ENCODE data around the gene CCDC141.

CCDC141 gene

DNA sequence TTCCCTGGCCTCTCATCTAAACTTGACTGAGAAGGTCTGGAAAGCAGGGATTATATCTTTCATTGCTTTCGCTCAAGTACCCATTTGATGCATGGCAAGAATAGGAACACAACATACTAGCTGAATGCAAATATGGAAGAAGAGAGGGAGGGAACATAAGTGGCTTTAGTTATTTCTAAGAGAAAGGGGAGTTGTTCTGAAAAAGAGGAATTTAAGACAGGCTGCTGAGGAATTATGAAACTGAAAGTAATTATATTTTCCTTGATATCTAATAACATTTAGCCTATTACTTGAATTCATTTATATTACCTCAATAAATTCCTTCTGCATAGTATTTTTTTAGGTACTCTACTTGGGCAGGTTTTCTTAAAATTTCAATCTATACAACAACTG, 136.9 kb downstream of the CCDC141 start:
- Histone ChIP-seq H3K4me3 (ENCODE audit: extremely low read depth, insufficient read depth, low read length, poor library complexity, severe bottlenecking) (no peak overlapping the region), H3K27ac (ENCODE audit: low read depth, low read length, severe bottlenecking) (no peak overlapping the region), H3K4me1 (ENCODE audit: control insufficient read depth, insufficient read depth, low read length, poor library complexity, severe bottlenecking) (peaks cover 4% of the 10 kb centered on the region), H3K36me3 (ENCODE audit: control insufficient read depth, insufficient read depth, low read length) (no peaks in the 10 kb centered on the region), H3K9me3 (ENCODE audit: control insufficient read depth, low read length) (no peaks in the 10 kb centered on the region)
- 100% methylated on average over 1 of the region's 1 CpG for WGBS, 2 experiments (ENCODE audit: insufficient coverage in 2 of 2)

GRCh38 chr2:178912416-178913048, 137.4 kb downstream of the CCDC141 start:
- H3K4me1 ChIP-seq (ENCODE audit: control insufficient read depth, insufficient read depth, low read length, poor library complexity, severe bottlenecking): peaks cover 4% of the 10 kb centered on the region
- no peak overlapping the region for H3K4me3 ChIP-seq (ENCODE audit: extremely low read depth, insufficient read depth, low read length, poor library complexity, severe bottlenecking)
- WGBS, 2 experiments (ENCODE audit: insufficient coverage in 2 of 2): 75 to 81% methylated on average over 2 of the region's 2 CpGs
- no peaks in the 10 kb centered on the region for H3K9me3 ChIP-seq (ENCODE audit: control insufficient read depth, low read length)
- no peak overlapping the region for H3K27ac ChIP-seq (ENCODE audit: low read depth, low read length, severe bottlenecking)
- H3K36me3 ChIP-seq (ENCODE audit: control insufficient read depth, insufficient read depth, low read length): no peaks in the 10 kb centered on the region

DNA sequence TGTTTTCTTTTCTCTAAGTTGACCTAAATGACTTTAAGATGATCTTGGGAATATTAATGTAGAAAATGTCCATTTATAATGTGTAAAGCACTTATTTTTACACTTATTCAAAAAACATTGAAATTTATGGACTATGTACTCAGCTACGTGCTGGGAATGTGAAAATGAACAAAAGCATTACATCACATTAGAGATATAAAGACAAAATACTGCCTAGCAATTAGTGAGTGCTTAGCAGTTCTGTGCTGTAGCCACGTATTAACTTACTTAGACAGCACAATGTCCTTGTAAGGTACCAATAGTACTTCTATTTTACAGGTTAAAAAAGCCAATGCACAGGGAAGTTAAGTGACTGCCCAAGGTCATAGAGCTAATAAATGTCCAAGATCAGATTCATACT, 138.9 kb downstream of the CCDC141 start:
- H3K4me1 ChIP-seq (ENCODE audit: control insufficient read depth, insufficient read depth, low read length, poor library complexity, severe bottlenecking): peaks cover 4% of the 10 kb centered on the region
- no peaks in the 10 kb centered on the region for H3K9me3 ChIP-seq (ENCODE audit: control insufficient read depth, low read length)
- H3K27ac ChIP-seq (ENCODE audit: low read depth, low read length, severe bottlenecking): no peak overlapping the region
- 100% methylated on average over 1 of the region's 2 CpGs; no CpG with 5 or more reads in 1 of the 2 experiments for WGBS, 2 experiments (ENCODE audit: insufficient coverage in 2 of 2)
- no peak overlapping the region for H3K4me3 ChIP-seq (ENCODE audit: extremely low read depth, insufficient read depth, low read length, poor library complexity, severe bottlenecking)
- no peaks in the 10 kb centered on the region for H3K36me3 ChIP-seq (ENCODE audit: control insufficient read depth, insufficient read depth, low read length)

- H3K4me1 ChIP-seq (ENCODE audit: control insufficient read depth, insufficient read depth, low read length, poor library complexity, severe bottlenecking): peaks cover 4% of the 10 kb centered on the region
- WGBS, 2 experiments (ENCODE audit: insufficient coverage in 2 of 2): 80% methylated on average over 2 of the region's 5 CpGs; no CpG with 5 or more reads in 1 of the 2 experiments
- no peaks in the 10 kb centered on the region for H3K9me3 ChIP-seq (ENCODE audit: control insufficient read depth, low read length)
- H3K4me3 ChIP-seq (ENCODE audit: extremely low read depth, insufficient read depth, low read length, poor library complexity, severe bottlenecking): no peak overlapping the region
- no peak overlapping the region for H3K27ac ChIP-seq (ENCODE audit: low read depth, low read length, severe bottlenecking)
- H3K36me3 ChIP-seq (ENCODE audit: control insufficient read depth, insufficient read depth, low read length): no peaks in the 10 kb centered on the region
Measured at GRCh38 chr2:178910005-178910404, 139.9 kb downstream of the CCDC141 start.

- 82 to 86% methylated on average over 1 of the region's 2 CpGs for WGBS, 2 experiments (ENCODE audit: insufficient coverage in 2 of 2)
- no peaks in the 10 kb centered on the region for H3K9me3 ChIP-seq (ENCODE audit: control insufficient read depth, low read length)
- no peaks in the 10 kb centered on the region for H3K36me3 ChIP-seq (ENCODE audit: control insufficient read depth, insufficient read depth, low read length)
- no peak overlapping the region for H3K4me3 ChIP-seq (ENCODE audit: extremely low read depth, insufficient read depth, low read length, poor library complexity, severe bottlenecking)
- H3K27ac ChIP-seq (ENCODE audit: low read depth, low read length, severe bottlenecking): no peak overlapping the region
- peaks cover 4% of the 10 kb centered on the region for H3K4me1 ChIP-seq (ENCODE audit: control insufficient read depth, insufficient read depth, low read length, poor library complexity, severe bottlenecking)
Measured at GRCh38 chr2:178909507-178909906, 140.4 kb downstream of the CCDC141 start.

GRCh38 chr2:178908810-178909209, 141.1 kb downstream of the CCDC141 start:
- H3K4me1 ChIP-seq (ENCODE audit: control insufficient read depth, insufficient read depth, low read length, poor library complexity, severe bottlenecking): peaks cover 4% of the 10 kb centered on the region
- no peak overlapping the region for H3K4me3 ChIP-seq (ENCODE audit: extremely low read depth, insufficient read depth, low read length, poor library complexity, severe bottlenecking)
- no peaks in the 10 kb centered on the region for H3K9me3 ChIP-seq (ENCODE audit: control insufficient read depth, low read length)
- H3K27ac ChIP-seq (ENCODE audit: low read depth, low read length, severe bottlenecking): no peak overlapping the region
- H3K36me3 ChIP-seq (ENCODE audit: control insufficient read depth, insufficient read depth, low read length): no peaks in the 10 kb centered on the region

DNA sequence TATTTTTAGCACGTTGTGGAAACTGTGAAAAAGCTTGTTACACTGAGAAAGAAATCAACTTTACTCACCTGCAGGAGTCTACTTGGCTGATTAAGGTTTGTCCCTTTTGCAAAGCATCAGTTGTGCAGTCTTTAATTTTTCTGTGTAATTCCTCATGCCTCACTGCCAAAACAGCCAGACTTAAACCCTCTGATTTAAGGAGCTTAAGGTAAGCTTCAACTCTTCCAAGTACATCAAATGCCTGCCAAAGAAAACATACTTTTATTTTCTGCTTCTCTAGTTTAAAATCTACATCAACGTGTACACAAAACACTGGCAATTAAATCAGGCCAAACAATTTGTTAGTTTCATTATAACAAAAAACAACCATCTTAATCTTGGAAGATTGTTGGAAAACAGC, 144.7 kb downstream of the CCDC141 start:
- Histone ChIP-seq H3K4me1 (ENCODE audit: control insufficient read depth, insufficient read depth, low read length, poor library complexity, severe bottlenecking) (peaks cover 4% of the 10 kb centered on the region), H3K27ac (ENCODE audit: low read depth, low read length, severe bottlenecking) (no peak overlapping the region), H3K4me3 (ENCODE audit: extremely low read depth, insufficient read depth, low read length, poor library complexity, severe bottlenecking) (no peak overlapping the region), H3K9me3 (ENCODE audit: control insufficient read depth, low read length) (no peaks in the 10 kb centered on the region), H3K36me3 (ENCODE audit: control insufficient read depth, insufficient read depth, low read length) (no peaks in the 10 kb centered on the region)
- WGBS, 2 experiments (ENCODE audit: insufficient coverage in 2 of 2): 78 to 84% methylated on average over 1 to 2 of the region's 2 CpGs

DNA sequence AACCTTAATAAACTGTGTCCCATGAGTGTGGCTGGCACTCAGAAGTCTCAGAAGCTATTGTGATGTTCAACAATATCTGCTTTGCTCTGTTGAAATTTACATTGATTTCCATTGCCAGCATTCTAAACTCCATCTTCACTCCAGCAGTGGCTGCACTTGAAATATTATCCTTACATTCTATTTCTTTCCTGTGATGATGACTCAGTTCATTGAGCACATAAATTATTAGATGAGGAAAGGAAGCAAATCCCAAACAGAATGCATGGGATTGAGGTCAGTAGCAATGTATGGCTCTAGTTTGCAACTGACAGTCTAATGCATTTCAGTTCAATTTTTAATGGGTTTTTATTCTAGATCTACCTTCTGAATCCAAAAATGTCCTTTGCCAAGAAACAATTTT, 150.3 kb downstream of the CCDC141 start:
- Histone ChIP-seq H3K9me3 (ENCODE audit: control insufficient read depth, low read length) (no peaks in the 10 kb centered on the region), H3K4me1 (ENCODE audit: control insufficient read depth, insufficient read depth, low read length, poor library complexity, severe bottlenecking) (no peaks in the 10 kb centered on the region), H3K4me3 (ENCODE audit: extremely low read depth, insufficient read depth, low read length, poor library complexity, severe bottlenecking) (no peak overlapping the region), H3K36me3 (ENCODE audit: control insufficient read depth, insufficient read depth, low read length) (no peaks in the 10 kb centered on the region), H3K27ac (ENCODE audit: low read depth, low read length, severe bottlenecking) (no peak overlapping the region)

DNA sequence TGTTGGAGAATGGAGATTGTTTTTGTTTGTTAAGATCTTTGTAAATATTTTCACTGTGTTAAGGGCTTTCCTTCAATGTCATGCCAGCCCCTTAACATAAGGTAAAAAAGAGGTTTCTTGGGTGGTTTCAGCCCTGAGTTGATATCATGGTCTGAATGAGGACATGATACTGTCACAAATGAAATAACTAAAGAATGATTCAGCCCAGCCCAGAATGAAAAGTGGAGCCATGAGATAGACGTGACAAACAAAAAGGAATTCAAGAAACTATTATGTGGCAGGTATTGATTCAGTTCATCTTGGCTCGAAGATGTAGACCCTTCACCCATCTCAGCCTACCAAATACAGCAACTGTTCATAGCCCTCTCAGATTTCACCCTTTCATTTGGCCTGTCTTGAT, 154.1 kb downstream of the CCDC141 start:
- no peak overlapping the region for H3K4me3 ChIP-seq (ENCODE audit: extremely low read depth, insufficient read depth, low read length, poor library complexity, severe bottlenecking)
- no peaks in the 10 kb centered on the region for H3K4me1 ChIP-seq (ENCODE audit: control insufficient read depth, insufficient read depth, low read length, poor library complexity, severe bottlenecking)
- no peaks in the 10 kb centered on the region for H3K9me3 ChIP-seq (ENCODE audit: control insufficient read depth, low read length)
- WGBS, 2 experiments (ENCODE audit: insufficient coverage in 2 of 2): 100% methylated on average over 1 of the region's 2 CpGs; no CpG with 5 or more reads in 1 of the 2 experiments
- no peaks in the 10 kb centered on the region for H3K36me3 ChIP-seq (ENCODE audit: control insufficient read depth, insufficient read depth, low read length)
- H3K27ac ChIP-seq (ENCODE audit: low read depth, low read length, severe bottlenecking): no peak overlapping the region

GRCh38 chr2:178895171-178895570, 154.8 kb downstream of the CCDC141 start:
- WGBS, 2 experiments (ENCODE audit: insufficient coverage in 2 of 2): no CpG with 5 or more reads among the region's 2 CpGs
- no peak overlapping the region for H3K27ac ChIP-seq (ENCODE audit: low read depth, low read length, severe bottlenecking)
- no peaks in the 10 kb centered on the region for H3K4me1 ChIP-seq (ENCODE audit: control insufficient read depth, insufficient read depth, low read length, poor library complexity, severe bottlenecking)
- H3K9me3 ChIP-seq (ENCODE audit: control insufficient read depth, low read length): no peaks in the 10 kb centered on the region
- H3K4me3 ChIP-seq (ENCODE audit: extremely low read depth, insufficient read depth, low read length, poor library complexity, severe bottlenecking): no peak overlapping the region
- H3K36me3 ChIP-seq (ENCODE audit: control insufficient read depth, insufficient read depth, low read length): no peaks in the 10 kb centered on the region

DNA sequence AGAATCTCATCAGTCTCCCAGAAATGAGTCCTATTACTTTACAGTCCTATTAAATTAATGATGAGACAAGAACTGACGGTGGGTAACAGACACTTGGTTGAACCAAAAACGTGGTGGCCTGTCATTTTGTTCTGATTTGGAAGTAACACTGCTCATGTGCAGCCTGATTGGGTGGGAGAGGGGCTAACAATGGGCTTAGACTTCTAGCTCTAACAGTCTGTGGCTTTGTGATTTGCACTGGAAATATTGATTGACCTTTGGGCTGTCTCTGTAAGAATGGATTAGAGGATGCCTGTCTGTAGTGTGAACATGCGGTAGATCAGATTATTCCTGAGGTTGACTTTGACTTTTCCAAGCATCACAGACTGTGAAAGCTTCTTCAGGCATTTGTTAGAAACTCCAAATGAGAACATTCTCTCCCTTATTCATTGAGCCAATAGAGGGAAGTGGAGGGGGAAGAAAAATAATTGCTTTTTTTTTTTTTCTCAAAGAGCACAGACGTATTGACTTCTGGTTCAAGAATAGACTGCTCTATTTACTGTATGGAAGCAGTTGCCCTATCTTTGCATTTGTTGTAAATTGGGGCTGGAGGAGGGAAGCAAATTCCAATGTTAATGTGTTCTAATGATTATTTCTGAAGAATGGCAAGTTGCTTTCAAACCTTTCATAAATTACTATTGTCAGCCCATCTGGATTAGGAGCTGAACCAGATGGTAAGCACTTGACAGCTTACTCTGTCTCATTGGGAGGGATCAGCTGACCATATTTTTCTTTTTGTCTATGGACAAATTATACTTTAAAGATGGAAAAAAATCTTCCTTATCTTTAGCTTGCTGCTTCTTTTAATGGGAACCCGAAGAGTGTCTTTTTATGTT, 156.9 kb downstream of the CCDC141 start:
- Histone ChIP-seq H3K4me3 (ENCODE audit: extremely low read depth, insufficient read depth, low read length, poor library complexity, severe bottlenecking) (no peak overlapping the region), H3K9me3 (ENCODE audit: control insufficient read depth, low read length) (no peaks in the 10 kb centered on the region), H3K4me1 (ENCODE audit: control insufficient read depth, insufficient read depth, low read length, poor library complexity, severe bottlenecking) (no peaks in the 10 kb centered on the region), H3K36me3 (ENCODE audit: control insufficient read depth, insufficient read depth, low read length) (no peaks in the 10 kb centered on the region), H3K27ac (ENCODE audit: low read depth, low read length, severe bottlenecking) (no peak overlapping the region)
- 93% methylated on average over 3 of the region's 5 CpGs; no CpG with 5 or more reads in 1 of the 2 experiments for WGBS, 2 experiments (ENCODE audit: insufficient coverage in 2 of 2)

All from mesodermal cell (in vitro differentiated cells).